Measurements from ENCODE around the gene NRDE2. TPM values are rescaled to one million over a fixed set of nuclear protein-coding genes. Genes with fewer than 3 reads are reported as not detected.

The NRDE2 gene
- total RNA-seq, 1 donor from 2014 or later: 20.8 TPM

- Mint-ChIP-seq H3K4me3 (ENCODE audit: unreplicated experiment) (no peak overlapping the region), H3K27me3 (ENCODE audit: unreplicated experiment) (peaks cover 2% of the 10 kb centered on the region), H3K9me3 (ENCODE audit: unreplicated experiment) (no peaks in the 10 kb centered on the region), H3K27ac (ENCODE audit: unreplicated experiment) (no peak overlapping the region), H3K4me1 (ENCODE audit: unreplicated experiment) (peaks cover 3% of the 10 kb centered on the region), H3K36me3 (ENCODE audit: low read depth, unreplicated experiment) (no peaks in the 10 kb centered on the region)
- no peak for DNase-seq (ENCODE audit: low spot score)
- no peak for TF ChIP-seq CTCF (IDR thresholded peaks at IDR 0.05; ENCODE audit: unreplicated experiment)
These were observed 23.0 kb upstream of the NRDE2 start for GRCh38 chr14:90354551-90355298.

GRCh38 chr14:90349739-90350138 is 18.0 kb upstream of the NRDE2 start:
- no peak for DNase-seq (ENCODE audit: low spot score)
- no peak for TF ChIP-seq CTCF (IDR thresholded peaks at IDR 0.05; ENCODE audit: unreplicated experiment)
- H3K27me3 Mint-ChIP-seq (ENCODE audit: unreplicated experiment): no peaks in the 10 kb centered on the region
- H3K36me3 Mint-ChIP-seq (ENCODE audit: low read depth, unreplicated experiment): no peaks in the 10 kb centered on the region
- H3K9me3 Mint-ChIP-seq (ENCODE audit: unreplicated experiment): no peaks in the 10 kb centered on the region
- no peak overlapping the region for H3K27ac Mint-ChIP-seq (ENCODE audit: unreplicated experiment)
- H3K4me3 Mint-ChIP-seq (ENCODE audit: unreplicated experiment): no peak overlapping the region
- H3K4me1 Mint-ChIP-seq (ENCODE audit: unreplicated experiment): peaks cover 7% of the 10 kb centered on the region

- Mint-ChIP-seq H3K36me3 (ENCODE audit: low read depth, unreplicated experiment) (no peaks in the 10 kb centered on the region), H3K27ac (ENCODE audit: unreplicated experiment) (no peak overlapping the region), H3K27me3 (ENCODE audit: unreplicated experiment) (no peaks in the 10 kb centered on the region), H3K4me1 (ENCODE audit: unreplicated experiment) (peaks cover 7% of the 10 kb centered on the region), H3K4me3 (ENCODE audit: unreplicated experiment) (no peak overlapping the region), H3K9me3 (ENCODE audit: unreplicated experiment) (no peaks in the 10 kb centered on the region)
- no peak for TF ChIP-seq CTCF (IDR thresholded peaks at IDR 0.05; ENCODE audit: unreplicated experiment)
- no peak for DNase-seq (ENCODE audit: low spot score)
These were observed 16.5 kb upstream of the NRDE2 start for GRCh38 chr14:90348270-90348669.

DNA sequence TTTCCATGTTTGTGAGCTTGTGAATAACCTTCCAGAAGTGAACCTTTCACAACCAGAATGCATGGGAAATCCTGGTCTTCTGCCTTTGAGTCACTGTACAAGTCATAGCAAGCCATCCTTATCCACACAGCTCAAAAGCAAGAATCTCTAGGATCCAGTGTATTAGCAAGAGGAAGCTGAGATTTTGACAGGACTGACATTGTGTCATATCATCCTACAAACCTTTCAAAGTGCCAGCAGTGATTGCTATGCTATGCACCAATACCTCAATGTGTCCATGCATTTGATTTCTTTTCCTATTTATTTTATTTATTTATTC is 13.5 kb upstream of the NRDE2 start:
- no peaks in the 10 kb centered on the region for H3K36me3 Mint-ChIP-seq (ENCODE audit: low read depth, unreplicated experiment)
- no peak for DNase-seq (ENCODE audit: low spot score)
- H3K27ac Mint-ChIP-seq (ENCODE audit: unreplicated experiment): no peak overlapping the region
- no peaks in the 10 kb centered on the region for H3K27me3 Mint-ChIP-seq (ENCODE audit: unreplicated experiment)
- H3K9me3 Mint-ChIP-seq (ENCODE audit: unreplicated experiment): no peaks in the 10 kb centered on the region
- peaks cover 7% of the 10 kb centered on the region for H3K4me1 Mint-ChIP-seq (ENCODE audit: unreplicated experiment)
- TF ChIP-seq CTCF (IDR thresholded peaks at IDR 0.05; ENCODE audit: unreplicated experiment): no peak
- no peak overlapping the region for H3K4me3 Mint-ChIP-seq (ENCODE audit: unreplicated experiment)

GRCh38 chr14:90344331-90345238 is 12.8 kb upstream of the NRDE2 start:
- H3K27ac Mint-ChIP-seq (ENCODE audit: unreplicated experiment): no peak overlapping the region
- H3K4me3 Mint-ChIP-seq (ENCODE audit: unreplicated experiment): no peak overlapping the region
- no peaks in the 10 kb centered on the region for H3K36me3 Mint-ChIP-seq (ENCODE audit: low read depth, unreplicated experiment)
- peaks cover 3% of the 10 kb centered on the region for H3K27me3 Mint-ChIP-seq (ENCODE audit: unreplicated experiment)
- TF ChIP-seq CTCF (IDR thresholded peaks at IDR 0.05; ENCODE audit: unreplicated experiment): no peak
- H3K9me3 Mint-ChIP-seq (ENCODE audit: unreplicated experiment): no peaks in the 10 kb centered on the region
- DNase-seq (ENCODE audit: low spot score): no peak
- peaks cover 2% of the 10 kb centered on the region for H3K4me1 Mint-ChIP-seq (ENCODE audit: unreplicated experiment)

Measured in endothelial cell (in vitro differentiated cells).